WI38 (cell line): ENCODE data around the gene C19orf25.

Experiments
- H3K4me3 ChIP-seq: 2 replicates; pipeline ENCODE4 v1.5.1; 2011; ENCODE audit warnings: low read depth, mild to moderate bottlenecking, control low read depth, low read length
- CTCF ChIP-seq: IDR thresholded peaks from 2 replicates; pipeline ENCODE4 v1.5.1; 2012; ENCODE audit warnings: low read depth, mild to moderate bottlenecking, control low read depth, low read length

C19orf25 gene

DNA sequence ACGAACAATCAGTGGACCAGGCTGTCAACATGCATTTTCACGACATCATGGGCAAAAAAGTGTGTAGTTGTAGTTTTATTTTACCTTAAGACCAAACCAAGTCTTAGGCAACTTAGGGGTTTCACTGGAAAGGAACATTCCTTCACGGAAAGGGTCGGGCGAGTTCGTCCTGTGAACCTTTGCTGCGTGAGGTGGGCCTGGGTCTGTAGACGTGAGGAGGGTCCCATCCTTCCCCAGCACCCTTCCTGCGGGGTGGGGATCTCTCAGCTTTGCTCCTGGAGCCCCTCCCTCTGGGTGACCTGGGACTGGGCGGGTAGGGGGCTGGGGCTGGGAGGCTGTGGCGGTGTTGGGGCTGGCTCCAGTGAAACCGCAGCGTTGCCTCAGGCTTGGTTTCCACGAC, 53.1 kb downstream of the C19orf25 start:
- H3K4me3 ChIP-seq = no peak overlapping the region
- TF ChIP-seq CTCF = no peak

DNA sequence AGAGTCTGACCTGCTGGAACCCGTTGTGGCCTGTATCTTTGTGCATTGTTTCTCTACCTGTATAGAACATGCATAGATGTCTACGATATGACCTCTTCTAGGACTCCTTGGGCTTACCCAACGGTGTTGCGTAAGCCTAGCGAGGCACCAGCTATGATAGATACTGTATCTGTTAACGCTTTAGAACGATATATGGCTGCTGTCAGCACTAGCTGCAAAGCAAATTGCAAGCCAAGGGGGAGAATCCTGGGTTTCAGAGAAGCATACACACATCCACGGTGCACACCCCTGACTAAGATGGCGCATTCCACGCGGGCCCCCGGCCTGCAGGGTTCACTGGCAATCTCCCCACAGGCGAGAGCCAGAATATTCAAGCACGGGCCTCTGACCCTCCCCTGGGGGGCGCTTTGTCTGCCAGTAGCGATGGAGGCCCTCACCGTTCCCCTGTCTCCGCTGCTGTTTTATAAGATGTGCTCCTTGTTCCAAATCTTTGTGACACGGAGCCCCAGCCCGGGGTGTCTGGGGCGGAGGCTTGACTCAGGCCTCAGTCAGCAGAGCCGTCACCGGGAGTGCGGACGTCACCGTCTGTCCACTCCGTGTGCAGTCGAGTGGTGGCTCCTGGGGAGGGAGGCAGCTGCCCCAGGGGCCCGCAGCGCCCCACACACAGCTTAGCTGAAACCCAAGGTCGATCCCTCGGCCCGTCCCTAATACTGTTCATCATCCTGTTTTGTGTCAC, 53.7 kb downstream of the C19orf25 start:
- no peak for TF ChIP-seq CTCF
- no peak overlapping the region for H3K4me3 ChIP-seq

DNA sequence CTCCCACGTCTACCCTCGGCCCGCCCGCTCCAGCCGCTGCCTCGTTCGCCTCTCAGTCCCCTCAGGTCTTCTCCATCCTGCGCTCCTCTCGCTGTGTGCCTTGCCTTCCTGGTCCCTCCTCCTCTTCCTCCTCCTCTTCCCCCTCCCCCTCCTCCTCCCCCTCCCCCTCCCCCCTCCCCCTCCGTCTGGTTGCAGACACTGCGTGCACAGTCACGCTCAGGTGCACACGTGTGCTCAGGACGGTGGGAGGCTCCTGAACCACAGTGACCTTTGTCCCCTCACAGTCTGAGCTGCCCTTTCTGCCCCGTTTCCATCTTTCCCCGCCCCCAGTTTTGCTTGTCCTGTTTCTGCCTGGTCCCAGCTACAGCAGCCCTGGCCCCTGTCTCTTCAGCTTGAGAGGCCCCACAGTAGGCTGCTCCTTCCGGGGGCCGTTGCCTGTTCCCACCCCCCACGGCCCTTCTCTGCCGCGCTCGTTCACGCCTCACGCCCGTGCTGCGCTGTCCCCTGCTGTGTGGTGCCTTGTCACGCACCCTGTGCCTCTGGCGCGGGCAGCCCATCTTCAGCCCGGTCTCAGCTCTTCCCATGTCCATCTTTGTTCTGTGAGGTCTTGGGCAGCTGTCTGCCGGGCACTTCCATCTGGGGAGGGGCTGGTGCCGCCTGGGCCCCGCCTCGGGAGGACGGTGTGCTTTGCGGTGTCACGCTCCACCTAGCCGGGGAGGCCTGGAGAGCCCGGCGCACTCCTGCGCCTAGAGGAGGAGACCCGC, 54.6 kb downstream of the C19orf25 start:
- no peak for TF ChIP-seq CTCF
- no peak overlapping the region for H3K4me3 ChIP-seq

GRCh38 chr19:1423436-1424191, 55.4 kb downstream of the C19orf25 start:
- TF ChIP-seq CTCF = no peak
- no peak overlapping the region for H3K4me3 ChIP-seq
